ENCODE data around the gene IPO7.

Gene IPO7

GRCh38 chr11:9490376-9490775 is 105.9 kb downstream of the IPO7 start:
- DNase-seq (ENCODE audit: low read depth in 2 of 2), result no peak

- DNase-seq (ENCODE audit: low read depth in 2 of 2), result no peak
Observed at GRCh38 chr11:9493492-9493891, 109.0 kb downstream of the IPO7 start.

GRCh38 chr11:9494316-9494715 is 109.9 kb downstream of the IPO7 start:
- DNase-seq (ENCODE audit: low read depth in 2 of 2), result no peak

DNA sequence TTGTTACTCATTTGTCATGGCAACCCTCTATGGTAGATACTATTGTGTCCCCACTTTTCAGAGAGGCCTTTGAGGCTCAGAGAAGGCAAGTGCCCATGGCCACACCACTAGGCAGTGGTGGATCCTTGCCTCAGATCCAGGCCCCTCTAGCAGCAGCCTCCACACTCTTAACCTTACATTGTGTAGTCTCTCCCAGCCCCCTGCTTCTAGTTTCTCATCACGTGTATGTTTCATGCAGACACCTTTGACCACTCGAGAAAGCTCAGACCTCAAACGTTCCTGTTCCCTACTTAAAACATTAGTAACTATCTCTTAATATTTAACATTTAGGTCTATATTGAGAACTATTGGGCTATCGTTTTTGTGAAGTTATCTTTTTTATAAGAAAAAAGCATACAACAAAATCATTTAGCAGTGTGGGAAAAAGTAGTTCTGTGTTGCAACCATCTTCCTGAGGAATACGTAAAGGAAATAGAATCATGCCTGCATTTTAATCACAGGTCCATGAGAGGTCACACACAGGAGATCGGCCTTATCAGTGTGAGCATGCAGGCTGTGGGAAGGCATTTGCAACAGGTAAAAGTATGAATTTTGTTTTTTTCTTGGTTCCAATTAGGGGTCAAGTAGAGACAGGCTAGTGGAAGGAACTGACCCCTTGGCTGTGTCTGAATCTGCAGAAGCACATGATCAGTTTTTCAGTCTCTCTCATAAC is 111.5 kb downstream of the IPO7 start:
- DNase-seq (ENCODE audit: low read depth in 2 of 2), result no peak

All from stimulated activated CD4-positive, alpha-beta T cell treated with anti-CD3 and anti-CD28 coated beads, Interleukin-1b, Interleukin-23, amount 100 ng/mL, for 1 hour (primary cell).